SKM-1 treated with dmso at 0.1 percent for 144 hours (cell line): Measurements from ENCODE around the gene FDX2.

Source experiments
- DNase-seq: peaks from one replicate; lab custom pipeline; 2025; ENCODE audit not compliant: unreplicated experiment; lab: John Stamatoyannopoulos, UW

FDX2 gene

DNA sequence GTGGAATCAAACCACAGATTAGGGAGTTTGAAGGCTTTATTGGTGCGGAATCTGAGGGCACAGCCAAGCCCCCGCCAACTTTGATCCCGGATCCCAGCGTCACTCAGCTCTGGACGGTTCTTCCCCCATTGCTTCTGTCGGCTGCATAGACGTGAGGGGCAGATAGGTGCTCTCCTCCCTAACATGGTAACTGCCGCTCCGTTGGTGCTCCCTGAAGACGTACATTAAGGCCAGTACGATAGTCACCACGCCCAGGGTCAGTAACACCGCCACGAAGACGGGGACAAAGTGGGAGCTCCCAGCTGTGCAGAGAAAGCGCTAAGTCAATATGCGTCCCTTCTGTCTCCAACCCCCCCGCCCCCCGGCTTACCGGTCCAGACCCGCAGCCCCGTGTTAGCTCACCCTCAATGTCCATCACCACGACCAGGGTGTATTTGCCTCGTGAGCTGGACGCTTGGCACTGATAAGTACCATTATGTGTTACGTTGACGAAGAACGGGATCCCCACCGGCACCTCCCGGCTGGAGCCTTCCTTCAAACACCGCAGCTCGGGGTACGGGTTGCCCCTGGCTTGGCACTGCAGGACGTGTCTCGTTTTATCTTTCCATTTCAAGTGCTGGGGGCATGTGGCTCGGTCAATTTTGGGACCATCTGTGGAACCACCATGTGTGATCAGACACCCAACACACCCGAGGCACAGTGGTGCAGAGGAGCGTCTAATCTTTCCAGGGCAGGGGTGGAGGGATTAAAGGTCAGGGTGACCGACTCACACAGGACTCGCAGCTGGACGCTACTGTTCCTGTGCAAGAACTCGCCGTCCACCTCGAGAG, 18.2 kb upstream of the FDX2 start:
- DNase-seq: no peak

DNA sequence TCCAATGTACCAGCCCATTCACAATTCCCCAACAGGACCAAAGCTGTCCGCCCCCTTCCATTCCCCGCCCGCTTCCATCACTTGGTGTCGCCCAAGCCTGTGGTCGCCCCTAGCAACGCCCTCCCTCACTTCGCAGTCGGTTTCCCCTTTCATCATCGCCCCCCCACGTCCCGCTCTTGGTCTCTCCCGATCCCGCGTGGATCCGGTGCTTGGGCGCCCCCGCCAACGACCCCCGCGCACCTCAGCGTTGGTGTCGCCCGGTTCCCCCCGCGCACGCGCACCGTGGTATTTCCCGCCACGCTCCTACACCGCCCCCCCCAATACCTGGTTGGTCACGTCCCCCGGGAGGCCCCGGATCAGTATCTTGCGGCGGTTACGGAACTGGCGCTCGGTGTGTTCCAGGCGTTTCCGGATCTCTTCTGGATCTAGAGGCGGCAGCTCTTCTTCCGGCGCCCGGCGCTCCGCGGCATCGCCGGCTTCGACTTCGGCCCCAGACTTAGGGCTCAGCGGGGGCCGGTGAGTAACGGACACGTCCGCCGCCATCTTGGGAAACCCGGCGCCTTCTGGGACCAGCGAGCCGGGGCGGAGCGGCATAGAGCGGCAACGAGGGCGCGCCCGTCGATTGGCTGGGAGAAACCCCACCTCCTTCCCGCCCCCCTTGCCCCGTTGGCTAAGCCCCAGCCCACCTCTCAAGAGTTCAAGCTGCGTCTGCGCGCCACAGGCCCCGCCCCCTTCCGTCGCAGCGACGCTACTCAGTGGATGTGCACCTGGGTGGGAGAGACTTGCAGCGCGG, 17.3 kb upstream of the FDX2 start, which contains the start of gene RAVER1:
TSS of gene RAVER1 (minus strand) at position 565 of the 793 bp plus-strand sequence. CDS start at position 543, 22 bp downstream.
- DNase-seq: peak; percentile 90

DNA sequence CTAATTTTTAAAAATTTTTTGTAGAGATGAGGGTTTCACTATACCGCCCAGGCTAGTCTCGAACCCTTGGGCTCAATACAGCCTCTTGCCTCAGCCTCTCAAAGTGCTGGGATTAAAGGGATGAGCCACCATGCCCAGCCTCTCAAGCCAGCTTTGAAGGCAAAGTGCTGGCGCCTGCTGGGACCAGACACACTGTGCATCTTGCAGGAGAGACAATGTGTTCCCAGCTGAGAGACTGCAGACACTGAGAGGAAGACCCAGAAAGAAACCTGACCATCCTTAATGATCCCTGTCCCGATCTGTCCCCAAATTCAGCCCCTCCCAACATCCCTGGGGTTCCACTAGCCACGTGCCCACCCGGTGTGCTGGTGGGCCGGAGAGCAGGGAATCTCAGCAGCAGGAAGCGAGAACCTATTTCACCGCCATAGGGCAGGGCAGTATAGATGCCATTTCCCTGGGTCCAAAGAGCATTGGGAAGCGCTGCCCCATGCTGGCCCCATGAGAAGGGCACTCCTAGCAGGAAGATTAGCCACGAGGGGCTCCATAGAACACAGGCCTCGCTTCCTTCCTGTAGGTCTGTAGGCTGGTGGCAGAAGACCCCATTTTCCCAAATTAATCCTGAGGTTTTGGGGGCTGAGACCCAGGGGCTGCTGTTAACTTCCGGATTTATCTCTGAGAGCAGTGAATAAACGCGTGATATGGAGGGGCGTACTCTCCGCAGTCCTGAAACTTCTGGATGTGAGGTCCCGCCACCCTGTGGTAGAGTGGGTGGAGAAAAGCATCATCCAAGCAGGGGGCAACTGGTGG, 16.5 kb upstream of the FDX2 start:
- DNase-seq: no peak

DNA sequence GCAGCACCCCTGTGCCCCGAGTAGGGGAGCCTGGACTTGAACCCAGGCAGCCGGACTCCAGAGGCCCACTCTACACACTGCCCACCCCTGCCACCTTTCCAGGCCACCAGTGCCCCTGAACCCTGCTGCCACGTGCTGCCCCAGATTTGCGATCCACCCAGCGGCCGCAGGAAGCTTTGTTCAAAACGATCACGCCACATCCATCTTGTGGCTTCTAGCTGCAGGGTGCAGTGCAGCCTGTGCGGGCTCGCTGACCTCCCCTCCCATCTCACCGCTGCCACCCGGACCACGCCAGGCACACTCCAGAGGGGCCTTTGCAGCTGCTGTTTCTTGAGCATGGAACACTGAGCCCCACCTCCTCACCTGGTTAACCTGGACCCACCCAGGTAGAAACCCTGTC, 13.7 kb upstream of the FDX2 start:
- DNase-seq: no peak

DNA sequence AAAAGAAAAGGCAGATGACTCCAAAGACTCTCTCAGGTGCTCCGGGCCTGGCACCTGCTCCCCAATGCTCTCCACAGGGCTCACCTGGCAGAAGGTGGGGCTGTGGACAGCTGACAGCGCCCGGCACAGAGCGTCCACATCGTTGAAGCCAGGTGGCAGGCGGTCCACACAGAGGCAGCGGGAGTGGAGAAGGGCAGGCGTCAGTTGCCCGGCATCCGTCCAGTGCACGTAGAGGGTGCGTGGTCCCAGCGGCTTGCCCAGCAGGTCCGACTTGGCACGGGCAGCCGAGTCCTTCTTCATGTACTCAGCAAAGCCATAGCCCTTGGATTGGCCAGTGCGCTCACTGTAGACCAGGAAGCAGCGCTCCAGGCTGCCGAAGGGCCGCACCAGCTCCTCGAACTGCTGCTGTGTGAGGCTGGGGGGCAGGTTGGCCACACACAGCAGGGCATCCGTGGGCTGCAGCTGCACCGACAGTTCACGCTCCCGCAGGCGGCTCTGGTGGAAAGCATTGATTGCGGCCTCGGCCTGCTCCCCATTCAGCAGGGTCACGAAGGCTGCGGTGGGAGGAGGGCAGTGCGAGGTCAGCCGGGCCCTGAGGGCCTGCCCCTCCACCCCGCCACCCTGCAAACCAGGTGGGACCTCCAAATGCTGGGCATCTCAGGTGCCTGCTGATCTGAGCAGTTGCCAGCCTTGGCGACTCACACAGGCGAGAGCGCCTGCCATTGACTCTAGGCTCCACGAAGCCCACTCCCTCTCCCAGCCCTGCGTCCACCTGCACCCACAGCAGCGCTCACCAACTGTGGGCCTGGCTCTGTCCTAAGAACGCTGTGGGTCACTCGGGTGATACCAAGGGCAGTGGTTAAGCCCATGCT, 13.0 kb upstream of the FDX2 start:
- DNase-seq: no peak

DNA sequence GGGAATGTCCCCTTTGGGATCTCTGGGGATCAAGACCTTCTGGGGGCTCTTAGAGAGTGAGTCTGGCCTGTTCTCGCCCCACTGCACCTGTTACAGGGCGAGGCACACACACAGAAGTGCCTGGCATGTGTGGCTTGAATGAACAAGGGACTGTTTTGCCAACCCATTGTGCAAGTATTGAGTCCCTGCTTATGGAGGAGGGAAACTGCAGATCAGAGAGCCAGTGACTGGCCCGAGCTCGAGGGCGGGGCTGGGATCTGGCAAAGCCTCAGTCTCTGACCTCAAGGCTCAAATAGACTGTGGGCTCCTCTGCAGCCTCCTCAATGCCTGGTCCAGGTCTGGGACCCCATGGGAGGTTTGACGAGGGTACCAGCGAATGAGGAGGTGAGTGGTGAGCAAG, 12.0 kb upstream of the FDX2 start:
- DNase-seq: no peak

DNA sequence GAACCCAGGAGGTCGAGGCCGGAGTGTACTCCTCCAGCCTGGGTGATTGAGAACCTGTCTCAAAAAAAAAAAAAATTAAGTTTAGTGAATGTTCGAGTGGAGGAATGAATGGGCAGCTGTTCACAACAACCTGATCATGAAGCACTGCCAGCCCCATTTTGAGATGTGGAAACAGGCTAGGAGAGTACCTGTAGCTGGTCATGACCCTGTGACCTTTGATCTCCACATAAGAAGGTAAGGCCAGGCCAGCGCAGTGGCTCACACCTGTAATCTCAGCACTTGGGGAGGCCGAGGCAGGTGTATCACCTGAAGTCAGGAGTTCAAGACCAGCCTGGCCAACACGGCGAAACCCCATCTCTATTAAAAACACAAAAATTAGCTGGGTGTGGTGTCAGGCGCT, 9.9 kb upstream of the FDX2 start:
- DNase-seq: no peak

DNA sequence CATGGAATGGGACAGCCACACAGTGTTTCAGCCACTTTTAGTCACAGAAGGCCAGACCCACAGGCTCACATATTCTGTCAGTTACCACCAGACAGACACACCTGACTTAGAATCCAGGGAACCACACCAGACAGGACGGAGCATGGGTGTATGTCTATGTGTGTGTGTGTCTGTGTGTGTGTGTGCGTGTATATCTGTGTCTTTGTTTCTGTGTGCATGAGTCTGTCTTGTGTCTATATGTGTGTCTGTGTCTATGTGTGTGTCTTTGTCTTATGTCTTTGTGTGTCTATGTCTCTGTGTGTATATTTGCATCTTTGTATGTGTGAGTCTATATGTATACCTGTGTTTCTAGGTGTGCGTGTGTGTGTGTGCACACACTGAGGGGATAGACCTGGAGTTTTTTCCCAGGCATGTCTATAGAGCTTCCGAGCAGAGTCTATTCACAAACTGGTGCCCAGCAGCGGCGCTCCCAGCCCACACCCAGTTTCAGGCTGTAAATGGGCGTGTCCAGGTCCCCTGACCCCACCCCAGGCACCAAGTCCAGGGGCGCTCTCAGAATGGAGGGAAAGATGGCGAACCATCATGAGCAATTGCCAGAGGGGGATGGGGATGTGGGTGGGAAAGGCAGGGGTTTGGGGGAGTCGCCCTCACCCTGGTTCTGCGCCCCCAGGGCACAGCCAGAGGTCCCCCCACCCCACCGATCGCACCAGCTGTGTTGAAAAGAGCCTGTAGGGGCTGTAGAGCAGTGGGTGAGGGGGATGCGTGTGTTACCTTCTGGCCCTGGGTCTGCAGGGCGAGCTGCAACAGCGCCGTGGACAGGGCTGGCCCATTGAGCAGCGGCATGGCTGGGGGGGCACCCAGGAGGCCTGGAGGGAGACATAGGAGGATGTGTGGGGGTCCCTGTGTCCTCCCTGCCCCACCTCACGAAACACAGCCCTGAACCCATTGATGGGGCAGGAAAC, 6.3 kb upstream of the FDX2 start:
- no peak for DNase-seq

DNA sequence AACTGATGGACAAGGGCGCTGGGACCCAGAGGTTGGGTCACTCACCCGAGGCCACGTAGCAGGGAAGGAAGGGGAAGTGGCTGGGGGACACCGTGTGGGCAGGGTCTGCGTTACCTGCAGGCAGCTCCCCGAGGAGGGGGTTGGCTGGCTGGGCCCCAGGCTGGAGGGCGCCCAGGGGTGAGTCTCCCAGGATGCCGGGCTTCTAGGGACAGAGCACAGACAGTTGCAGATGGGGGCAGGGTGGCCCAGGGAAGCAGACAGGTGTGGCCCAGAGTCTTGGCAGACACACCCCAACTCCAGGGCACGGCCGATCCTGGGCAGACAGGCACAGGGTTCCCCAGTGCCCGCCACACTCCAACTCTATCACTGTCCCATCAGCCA, 5.6 kb upstream of the FDX2 start:
- DNase-seq: no peak

DNA sequence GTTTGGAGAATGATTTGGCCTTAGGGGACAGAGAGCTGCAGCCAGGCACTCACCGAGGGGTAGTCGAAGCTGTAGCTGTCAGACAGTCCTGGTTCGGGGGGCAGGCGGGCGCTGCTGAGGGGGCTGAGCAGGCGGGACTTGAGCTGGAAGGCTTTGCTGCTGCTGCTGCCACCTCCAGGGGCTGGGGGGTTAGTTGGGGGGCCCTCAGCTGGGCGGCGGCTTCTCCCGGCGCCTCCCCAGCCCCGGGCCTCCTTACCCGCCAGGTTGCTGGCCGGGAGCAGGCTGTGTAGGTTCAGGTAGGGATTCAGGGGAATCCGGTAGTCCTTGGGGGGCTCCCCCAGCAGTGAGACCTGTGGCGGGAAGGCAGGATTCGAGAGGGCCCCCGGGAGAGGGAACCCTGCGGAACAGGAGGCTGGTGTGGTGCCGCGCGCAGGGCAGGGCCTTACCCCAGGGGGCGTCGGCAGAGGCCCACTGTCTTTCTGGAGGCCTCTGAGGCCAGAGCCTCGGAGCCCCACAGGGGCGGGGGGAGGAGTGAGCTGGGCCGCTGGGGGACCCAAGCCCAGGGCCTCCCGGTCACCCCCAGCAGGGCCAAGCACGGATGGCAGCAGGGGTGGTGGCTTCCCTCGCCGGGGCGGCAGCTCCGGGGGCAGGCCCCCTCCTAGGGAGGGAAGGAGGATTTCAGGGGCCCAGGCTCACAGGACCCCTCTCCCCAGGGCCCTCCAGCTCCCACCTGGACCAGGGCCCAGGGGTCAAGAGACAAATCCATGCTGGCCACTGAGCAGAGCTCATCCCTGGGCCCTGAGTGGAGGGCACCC, 5.0 kb upstream of the FDX2 start:
- no peak for DNase-seq

DNA sequence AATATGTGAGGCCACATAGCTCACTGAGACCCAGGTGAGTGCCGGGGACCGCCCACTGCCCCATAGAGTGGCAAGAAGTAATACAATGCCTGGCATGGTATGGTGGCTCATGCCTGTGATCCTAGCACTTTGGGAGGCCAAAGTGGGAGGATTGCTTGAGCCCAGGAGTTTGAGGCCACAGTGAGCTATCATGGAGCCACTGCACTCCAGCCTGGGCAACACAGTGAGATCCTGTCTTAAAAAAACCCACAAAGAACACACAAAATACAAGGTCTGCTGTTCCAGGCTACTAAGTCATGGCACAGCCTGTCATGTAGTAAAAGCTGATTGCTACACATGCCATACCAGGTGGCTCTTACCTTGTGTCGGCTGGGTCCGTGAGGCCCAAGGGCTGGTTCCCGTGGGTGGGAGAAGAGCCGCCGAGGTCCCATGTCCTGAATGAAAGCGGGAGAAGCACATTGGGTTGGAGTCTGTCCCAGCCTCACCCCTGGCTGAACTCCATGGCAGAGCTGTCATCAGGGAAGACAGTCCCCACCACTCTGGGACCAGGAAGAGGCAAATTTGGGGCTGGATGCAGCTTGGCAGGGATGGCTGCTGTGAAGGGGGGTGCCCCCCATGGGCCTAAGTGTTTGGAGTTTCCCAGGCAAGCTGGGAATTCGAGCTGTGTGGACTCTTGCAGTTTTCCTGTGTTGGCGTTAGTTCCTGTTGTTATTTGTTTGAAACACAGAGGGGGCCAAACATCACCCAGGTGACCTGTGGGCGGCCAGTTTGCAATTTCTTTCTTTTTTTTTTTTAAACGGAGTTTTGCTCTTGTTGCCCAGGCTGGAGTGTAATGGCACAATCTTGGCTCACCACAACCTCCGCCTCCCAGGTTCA, 3.2 kb upstream of the FDX2 start:
- DNase-seq: no peak

DNA sequence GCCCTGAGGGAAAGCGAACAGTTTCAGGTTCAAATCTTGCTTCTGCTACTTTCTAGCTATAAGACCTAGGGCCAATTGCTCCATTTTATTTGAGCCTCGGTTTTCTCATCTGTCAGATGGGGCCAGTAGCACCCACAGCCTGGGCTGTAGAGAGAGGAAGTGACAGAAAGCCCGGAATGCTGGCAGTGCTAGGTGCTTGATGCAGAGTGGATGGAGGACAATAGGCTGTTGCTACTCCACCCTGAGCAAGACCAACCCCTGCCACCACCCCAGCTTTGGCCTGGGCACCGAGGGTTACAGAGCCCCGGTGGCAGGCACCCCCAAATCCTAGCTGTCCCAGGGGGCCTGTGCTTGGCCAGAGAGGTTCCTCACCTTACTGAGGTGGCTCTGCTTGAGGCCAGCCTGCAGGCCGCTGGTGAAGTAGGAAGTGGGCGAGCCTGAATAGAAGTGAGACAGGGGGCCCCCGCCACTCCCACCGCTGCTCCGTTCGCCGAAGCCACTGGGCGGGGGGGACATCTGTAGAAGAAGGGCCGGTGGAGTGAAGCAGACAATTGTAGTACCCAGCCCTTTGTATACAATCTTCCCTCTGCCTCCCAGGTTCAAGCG, 2.1 kb upstream of the FDX2 start:
- no peak for DNase-seq

DNA sequence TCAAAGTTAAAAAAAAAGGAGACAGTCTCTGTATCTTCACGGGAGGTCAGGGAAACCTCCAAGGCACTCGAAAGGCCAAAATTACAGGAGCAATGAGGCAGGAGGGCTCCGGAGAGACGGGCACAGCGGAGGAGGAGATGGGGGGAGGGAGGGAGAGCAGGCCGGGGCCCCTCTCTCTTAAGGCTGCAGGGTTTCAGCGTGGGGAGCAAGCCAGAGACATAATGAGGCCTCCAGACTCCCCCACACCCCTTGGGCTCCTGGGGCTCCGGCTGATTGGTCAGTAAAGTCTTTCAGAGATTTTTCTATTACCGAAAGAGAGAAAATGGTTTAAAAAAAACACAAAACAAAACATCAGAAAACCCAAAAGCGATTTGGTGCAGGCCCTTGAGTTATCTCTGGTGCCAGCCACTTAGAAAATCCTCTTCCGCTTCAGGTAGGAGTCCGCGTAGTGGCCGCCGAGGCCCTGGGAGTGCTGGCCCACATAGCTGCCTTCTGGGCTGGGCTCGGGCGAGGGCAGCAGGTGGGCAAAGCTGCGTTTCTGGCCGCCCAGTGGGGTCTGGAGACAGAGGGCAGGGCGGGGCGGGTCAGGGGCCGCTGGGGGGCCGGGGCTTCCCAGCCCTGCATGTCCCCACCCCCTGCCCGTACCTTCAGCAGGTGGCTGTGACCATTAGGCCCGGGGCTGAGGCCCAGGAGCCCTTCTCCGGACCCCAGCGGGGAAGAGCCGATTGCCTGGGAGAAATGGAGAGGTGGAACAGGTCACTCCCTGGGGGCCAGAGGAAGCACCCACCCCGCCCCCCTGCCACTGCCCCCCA, 1.4 kb upstream of the FDX2 start:
- DNase-seq: no peak

DNA sequence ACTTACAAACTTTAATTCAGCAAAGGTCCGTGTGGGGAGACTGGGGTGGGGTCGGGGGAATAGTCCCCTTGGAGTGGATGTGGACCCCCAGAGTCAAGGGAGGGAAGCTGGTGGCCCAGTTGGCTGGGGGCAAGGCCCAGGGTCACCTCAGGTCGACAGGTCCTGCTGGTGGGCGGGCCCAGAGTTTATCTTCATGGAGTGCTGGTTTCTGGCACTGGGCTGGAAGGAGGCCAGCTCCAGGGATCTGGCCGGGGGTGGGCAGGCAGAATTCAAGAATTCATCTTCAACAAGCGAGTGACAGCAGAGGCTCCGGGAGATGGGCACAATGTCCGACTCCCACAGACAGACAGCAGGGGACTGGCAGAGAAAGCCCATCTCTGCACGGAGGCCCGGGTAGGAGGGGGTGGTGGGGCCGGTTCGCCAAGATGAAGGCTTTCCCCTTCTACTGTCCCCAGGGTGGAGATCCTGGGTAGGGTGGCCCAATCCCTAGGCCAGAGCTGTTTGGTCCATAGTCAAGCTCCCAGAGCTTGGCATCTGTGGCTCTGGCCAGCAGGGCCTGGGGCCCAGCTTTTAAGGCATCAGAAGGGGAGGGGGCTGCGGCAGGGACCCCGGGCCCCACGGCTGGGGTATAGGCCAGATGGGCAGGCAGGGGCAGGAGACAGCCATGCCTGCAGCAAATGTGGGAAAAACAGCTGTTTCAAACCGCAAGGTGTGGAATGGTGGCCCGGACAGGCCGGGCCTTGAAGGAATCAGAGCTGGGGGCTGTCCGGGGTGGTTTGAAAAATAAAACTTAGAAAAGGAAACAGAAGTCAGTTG, 622 bp upstream of the FDX2 start:
- DNase-seq: no peak

DNA sequence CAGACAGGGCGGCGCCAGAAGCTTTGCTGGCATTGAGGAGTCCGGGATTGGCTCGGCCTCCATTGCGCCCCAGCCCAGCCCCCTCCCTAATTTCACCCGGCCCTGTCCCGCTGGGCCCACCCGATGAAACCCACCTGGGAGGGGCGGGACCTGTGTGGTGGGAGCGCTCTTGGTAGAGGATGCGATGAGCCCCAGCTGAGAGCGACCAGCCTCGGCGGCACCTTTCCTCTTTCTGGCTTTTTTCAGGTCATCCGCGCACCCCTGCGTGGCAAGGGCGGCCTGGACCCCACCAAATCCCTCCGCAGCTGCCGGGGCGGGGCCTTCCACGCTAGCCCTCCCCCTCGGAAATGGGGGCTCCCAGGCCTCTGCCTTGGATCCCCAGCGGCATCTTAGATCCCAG, 6.4 kb downstream of the FDX2 start, which contains the start of gene ZGLP1:
TSS of gene ZGLP1 (minus strand) at position 393 of the 400 bp plus-strand sequence.
- DNase-seq: no peak
